ENCODE data around the gene DOLPP1. TPM values are rescaled to one million over a fixed set of nuclear protein-coding genes. Genes with fewer than 3 reads are reported as not detected.
"Not testable (repeated sequence)": the region's sequence is repeated elsewhere in the genome, so short reads cannot be mapped to it uniquely, and the experiment has no call there.

Gene DOLPP1
- 10 to 100 TPM; 13.5 to 24.1 TPM for total RNA-seq

- Histone ChIP-seq H3K4me3 (peak within 1 kb of the TSS; percentile 51 to 88), H3K27ac (peak within 1 kb of the TSS; percentile 59 to 76), H3K9me3 (no peaks in the 10 kb centered on the region), H3K4me1 (replicated peaks) (peaks cover 9% of the 10 kb centered on the region), H3K27me3 (replicated peaks; ENCODE audit: insufficient read depth) (no peaks in the 10 kb centered on the region), H3K36me3 (peaks cover 0 to 2% of the 10 kb centered on the region in 2 donors)
- peak; percentile 99 for DNase-seq (ENCODE audit: low spot score)
- intact Hi-C loops (cut with DNase I) = no loop called here
- TF ChIP-seq POLR2AphosphoS5 (IDR thresholded peaks at IDR 0.05) (peak; percentile 85), CTCF (IDR thresholded peaks at IDR 0.05) (peak in 1 of 4 experiments; percentile 15), POLR2A (IDR thresholded peaks at IDR 0.05) (peak; percentile 23)
- under 1% methylated on average over 56 of the region's 70 CpGs for WGBS
Measured at GRCh38 chr9:129080601-129081387, at the start of gene DOLPP1. Gene DOLPP1, plus strand, starts transcription at chr9:129081111. Its CDS starts 21 bp downstream, at chr9:129081132.

GRCh38 chr9:129031514-129031913 is 49.4 kb upstream of the DOLPP1 start:
- WGBS = 64% methylated on average over 4 of the region's 4 CpGs
- TF ChIP-seq CTCF (IDR thresholded peaks at IDR 0.05) = no peak
- no peak for TF ChIP-seq POLR2A (IDR thresholded peaks at IDR 0.05)
- no peak for TF ChIP-seq POLR2AphosphoS5 (IDR thresholded peaks at IDR 0.05)
- intact Hi-C loops (cut with DNase I) = no loop called here

GRCh38 chr9:129032541-129033159 is 48.3 kb upstream of the DOLPP1 start:
- 89% methylated on average over 12 of the region's 12 CpGs for WGBS
- DNase-seq (ENCODE audit: low spot score) = no peak
- Histone ChIP-seq H3K27ac (no peak overlapping the region), H3K36me3 (no peaks in the 10 kb centered on the region), H3K9me3 (no peaks in the 10 kb centered on the region), H3K27me3 (replicated peaks; ENCODE audit: insufficient read depth) (no peaks in the 10 kb centered on the region), H3K4me1 (replicated peaks) (peaks cover 5% of the 10 kb centered on the region), H3K4me3 (no peak overlapping the region)
- intact Hi-C loops (cut with DNase I) = no loop called here
- TF ChIP-seq POLR2AphosphoS5 (IDR thresholded peaks at IDR 0.05) (no peak), CTCF (IDR thresholded peaks at IDR 0.05) (no peak), POLR2A (IDR thresholded peaks at IDR 0.05) (no peak)

More at GRCh38 chr9:129031514-129031913, 49.4 kb upstream of the DOLPP1 start:
- Histone ChIP-seq H3K36me3 (no peaks in the 10 kb centered on the region), H3K27me3 (replicated peaks; ENCODE audit: insufficient read depth) (no peaks in the 10 kb centered on the region), H3K9me3 (no peaks in the 10 kb centered on the region), H3K27ac (no peak overlapping the region), H3K4me1 (replicated peaks) (peaks cover 2% of the 10 kb centered on the region), H3K4me3 (no peak overlapping the region)
- no peak for DNase-seq (ENCODE audit: low spot score)

GRCh38 chr9:129033216-129033615 is 47.7 kb upstream of the DOLPP1 start:
- no peak overlapping the region for H3K27ac ChIP-seq
- TF ChIP-seq CTCF (IDR thresholded peaks at IDR 0.05) (no peak), POLR2A (IDR thresholded peaks at IDR 0.05) (no peak), POLR2AphosphoS5 (IDR thresholded peaks at IDR 0.05) (no peak)
- 90% methylated on average over 8 of the region's 8 CpGs for WGBS
- intact Hi-C loops (cut with DNase I) = no loop called here
- H3K36me3 ChIP-seq = no peaks in the 10 kb centered on the region
- no peaks in the 10 kb centered on the region for H3K27me3 ChIP-seq (replicated peaks; ENCODE audit: insufficient read depth)
- no peak overlapping the region for H3K4me3 ChIP-seq
- H3K9me3 ChIP-seq = no peaks in the 10 kb centered on the region
- H3K4me1 ChIP-seq (replicated peaks) = peaks cover 10% of the 10 kb centered on the region
- no peak for DNase-seq (ENCODE audit: low spot score)

- H3K36me3 ChIP-seq; DNase-seq (ENCODE audit: low spot score); H3K9me3 ChIP-seq; H3K27me3 ChIP-seq (replicated peaks; ENCODE audit: insufficient read depth): not testable (repeated sequence)
- 45% methylated on average over 13 of the region's 13 CpGs for WGBS
- peak overlapping the region; percentile 81 to 96 for H3K4me3 ChIP-seq
- intact Hi-C loops (cut with DNase I) = loop anchor here (1.0 kb wide), 1 partner anchor 8 kb away; the partner anchor contains the start of gene SH3GLB2
- peaks cover 11% of the 10 kb centered on the region for H3K4me1 ChIP-seq (replicated peaks)
- peak overlapping the region; percentile 72 to 77 for H3K27ac ChIP-seq
Measured at GRCh38 chr9:129035838-129036237, 45.1 kb upstream of the DOLPP1 start.
